Ectodermal cell (in vitro differentiated cells): ENCODE data around the gene THUMPD1.
"Not testable (repeated sequence)": the region's sequence is repeated elsewhere in the genome, so short reads cannot be mapped to it uniquely, and the experiment has no call there.

ENCODE experiments used
- H3K27ac ChIP-seq: 2 replicates; pipeline ENCODE4 v1.7.0; 2013; ENCODE audit warnings: mild to moderate bottlenecking, low read depth, low read length; ENCODE audit not compliant: insufficient read depth, poor library complexity, severe bottlenecking
- H3K27me3 ChIP-seq: 2 replicates; pipeline ENCODE4 v1.7.0; 2013; ENCODE audit warnings: mild to moderate bottlenecking, low read length; ENCODE audit not compliant: insufficient read depth, control insufficient read depth, poor library complexity, severe bottlenecking
- H3K36me3 ChIP-seq: one replicate; pipeline ENCODE4 v1.7.0; 2013; ENCODE audit warnings: low read length; ENCODE audit not compliant: control insufficient read depth, insufficient read depth
- H3K4me1 ChIP-seq: one replicate; pipeline ENCODE4 v1.7.0; 2013; ENCODE audit warnings: low read length; ENCODE audit not compliant: control insufficient read depth, insufficient read depth
- H3K4me3 ChIP-seq: 2 replicates; pipeline ENCODE4 v1.7.0; 2013; ENCODE audit warnings: low read depth, low read length, control low read depth; ENCODE audit not compliant: insufficient read depth
- H3K9me3 ChIP-seq: 2 replicates; pipeline ENCODE4 v1.7.0; 2013; ENCODE audit warnings: mild to moderate bottlenecking, low read length, moderate library complexity; ENCODE audit not compliant: control insufficient read depth
- WGBS, 2 experiments: methylation state at CpG; one replicate each; pipeline ENCODE4 v1.1.7; 2013; ENCODE audit warnings: missing lambda C conversion rate in 2 of 2; 5-methylcytosine and 5-hydroxymethylcytosine counted together

THUMPD1 gene

DNA sequence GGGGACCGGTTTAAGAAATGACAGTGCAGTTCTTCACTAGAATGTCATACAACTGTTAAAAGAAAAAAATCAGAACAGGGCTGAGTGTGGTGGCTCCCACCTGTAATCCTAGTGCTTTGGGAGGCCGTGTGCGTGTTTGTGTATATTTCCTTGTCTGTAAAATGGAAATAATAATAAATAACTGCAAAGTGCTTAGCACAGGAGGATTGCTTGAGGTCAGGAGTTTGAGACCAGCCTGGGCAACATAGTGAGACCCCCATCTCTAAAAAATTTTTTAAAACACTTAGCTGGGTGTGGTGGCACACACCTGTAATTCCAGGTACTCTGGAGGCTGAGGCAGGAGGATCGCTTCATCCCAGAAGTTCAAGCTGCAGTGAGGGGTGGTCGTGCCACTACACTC, 24.7 kb upstream of the THUMPD1 start:
- no peak overlapping the region for H3K4me3 ChIP-seq
- H3K4me1 ChIP-seq = no peaks in the 10 kb centered on the region
- 88 to 91% methylated on average over 5 of the region's 5 CpGs for WGBS, 2 experiments
- no peaks in the 10 kb centered on the region for H3K27me3 ChIP-seq
- H3K36me3 ChIP-seq = no peaks in the 10 kb centered on the region
- H3K9me3 ChIP-seq = no peaks in the 10 kb centered on the region
- H3K27ac ChIP-seq = no peak overlapping the region

DNA sequence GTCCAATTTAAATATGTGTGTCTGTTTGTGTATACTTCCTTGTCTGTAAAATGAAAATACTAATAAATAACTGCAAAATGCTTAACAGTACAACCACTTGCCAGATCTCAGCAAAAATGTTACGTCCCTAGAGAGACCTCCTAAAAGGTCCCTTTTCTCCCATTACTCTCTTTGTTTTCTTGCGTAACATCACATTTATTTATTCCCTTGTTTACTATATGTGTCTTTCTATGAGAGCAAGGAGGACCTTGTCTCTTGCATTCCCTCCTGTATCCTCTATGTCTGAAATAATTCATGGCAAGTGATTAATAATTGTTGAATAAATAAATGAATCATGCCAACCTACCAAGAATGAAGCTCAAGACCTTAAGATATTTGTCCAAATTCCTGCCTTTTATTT, 24.1 kb upstream of the THUMPD1 start:
- no peak overlapping the region for H3K4me3 ChIP-seq
- no peaks in the 10 kb centered on the region for H3K36me3 ChIP-seq
- 90 to 95% methylated on average over 2 of the region's 2 CpGs for WGBS, 2 experiments
- H3K4me1 ChIP-seq = no peaks in the 10 kb centered on the region
- H3K27ac ChIP-seq = no peak overlapping the region
- no peaks in the 10 kb centered on the region for H3K27me3 ChIP-seq
- H3K9me3 ChIP-seq = no peaks in the 10 kb centered on the region

DNA sequence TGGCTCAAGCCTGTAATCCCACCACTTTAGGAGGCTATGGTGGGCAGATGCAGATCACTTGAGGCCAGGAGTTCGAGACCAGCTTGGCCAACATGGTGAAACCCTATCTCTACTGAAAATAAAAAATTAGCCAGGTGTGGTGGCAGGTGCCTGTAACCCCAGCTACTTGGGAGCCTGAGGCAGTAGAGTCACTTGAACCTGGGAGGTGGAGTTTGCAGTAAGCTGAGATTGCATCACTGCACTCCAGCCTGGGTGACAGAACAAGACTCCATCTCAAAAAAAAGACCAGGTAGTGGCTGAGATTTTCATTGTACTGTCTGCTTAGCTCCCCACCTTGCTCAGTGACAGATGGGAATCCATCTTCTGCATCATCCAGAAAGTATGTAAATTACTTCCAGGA, 22.8 kb upstream of the THUMPD1 start:
- H3K36me3 ChIP-seq, H3K9me3 ChIP-seq, H3K27ac ChIP-seq, H3K4me3 ChIP-seq, H3K27me3 ChIP-seq, H3K4me1 ChIP-seq: not testable (repeated sequence)
- 86 to 94% methylated on average over 1 of the region's 1 CpG for WGBS, 2 experiments

DNA sequence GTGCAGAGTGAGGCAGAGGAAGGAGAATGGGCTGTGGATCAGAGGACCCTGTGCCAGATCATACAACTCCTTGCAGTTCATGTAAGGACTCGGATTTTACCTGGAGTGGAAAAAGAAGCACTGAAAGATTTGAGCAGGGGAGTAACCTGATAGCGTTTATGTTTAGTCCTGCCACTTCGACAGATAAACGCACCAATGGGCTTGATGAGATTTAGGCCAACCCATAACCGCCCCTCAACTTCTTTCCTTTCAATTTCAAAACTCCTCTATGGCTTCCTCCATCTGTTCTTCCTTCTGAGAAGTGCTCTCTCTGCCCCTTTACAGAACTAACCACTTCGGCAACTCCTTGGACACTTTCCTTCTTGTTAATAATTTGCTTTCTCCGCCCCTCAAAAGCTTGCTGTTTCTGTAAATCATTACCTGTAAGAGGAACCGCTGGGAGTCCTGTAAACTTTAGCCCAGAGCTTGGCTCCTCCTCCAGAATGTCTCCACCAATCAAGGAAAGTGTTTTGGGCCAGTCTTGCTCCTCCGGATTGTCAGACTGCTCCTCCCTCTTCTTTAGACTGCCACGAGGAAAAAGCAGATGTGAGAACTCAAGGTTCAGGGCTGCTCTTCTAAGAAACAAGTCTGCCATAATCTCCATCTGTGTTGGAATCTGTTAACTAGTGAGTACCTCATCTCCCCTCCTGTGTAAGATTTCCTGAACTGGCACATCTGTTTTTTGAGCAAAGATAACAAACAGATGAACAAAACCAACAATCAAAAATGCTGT, 22.0 kb upstream of the THUMPD1 start, which contains the start of gene ACSM3:
Gene ACSM3, plus strand, starts transcription at position 554 of the 772 bp plus-strand sequence. CDS start 6,021 bp downstream, outside the sequence.
- Histone ChIP-seq H3K9me3 (no peaks in the 10 kb centered on the region), H3K4me3 (no peak within 1 kb of the TSS), H3K4me1 (no peaks in the 10 kb centered on the region), H3K27me3 (no peaks in the 10 kb centered on the region), H3K27ac (no peak within 1 kb of the TSS), H3K36me3 (no peaks in the 10 kb centered on the region)
- 46 to 50% methylated on average over 10 of the region's 10 CpGs for WGBS, 2 experiments

DNA sequence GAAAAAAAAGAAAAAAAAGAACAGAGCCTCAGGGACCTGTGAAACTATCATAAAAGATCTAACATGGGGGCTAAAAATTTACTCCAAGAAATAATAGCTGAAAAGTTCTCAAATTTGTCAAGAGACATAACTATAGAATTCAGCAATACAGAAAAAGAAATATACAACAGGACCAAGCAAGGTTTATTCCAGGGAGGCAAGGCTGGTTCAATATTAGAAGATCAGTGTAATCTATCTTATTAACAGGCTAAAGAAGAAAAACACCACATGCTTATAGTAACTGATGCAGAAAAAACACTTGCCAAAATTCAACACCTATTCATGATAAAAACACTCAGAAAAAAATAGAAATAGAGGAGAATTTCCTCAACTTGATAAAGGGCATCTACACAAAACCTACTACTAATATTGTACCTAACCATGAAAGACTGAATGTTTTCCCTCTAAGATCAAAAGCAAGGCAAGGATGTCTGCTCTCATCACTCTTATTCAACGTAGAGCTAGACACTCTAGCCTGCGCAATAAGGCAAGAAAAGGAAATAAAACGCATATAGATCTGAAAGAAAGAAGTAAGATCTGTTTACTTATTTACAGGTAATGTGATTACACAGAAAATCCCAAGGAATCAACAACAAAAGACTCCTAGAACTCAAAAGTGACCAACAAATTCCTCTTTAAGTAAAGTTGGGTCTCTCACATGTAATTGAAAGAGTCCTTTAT, 20.9 kb upstream of the THUMPD1 start:
- Histone ChIP-seq H3K27me3 (no peaks in the 10 kb centered on the region), H3K4me3 (no peak overlapping the region), H3K36me3 (no peaks in the 10 kb centered on the region), H3K9me3 (no peaks in the 10 kb centered on the region), H3K27ac (no peak overlapping the region), H3K4me1 (no peaks in the 10 kb centered on the region)
- 100% methylated on average over 1 to 3 of the region's 3 CpGs for WGBS, 2 experiments

DNA sequence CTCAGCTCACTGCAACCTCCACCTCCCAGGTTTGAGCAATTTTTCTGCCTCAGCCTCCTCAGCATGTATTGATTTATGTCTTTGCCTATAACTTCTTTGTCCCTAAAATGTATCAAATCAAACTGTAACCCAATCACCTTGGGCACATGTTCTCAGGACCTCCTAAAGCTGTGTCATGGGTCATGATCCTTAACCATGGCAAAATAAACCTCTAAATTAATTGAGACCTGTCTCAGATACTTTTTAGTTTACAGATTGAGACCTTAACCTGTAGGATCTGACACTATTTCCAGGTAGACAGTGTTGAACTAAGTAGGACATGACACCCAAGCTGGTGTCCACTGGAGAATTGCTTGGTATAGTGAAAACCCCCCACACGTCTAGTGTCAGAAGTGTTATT, 19.6 kb upstream of the THUMPD1 start:
- WGBS, 2 experiments = 96% methylated on average over 1 of the region's 1 CpG
- Histone ChIP-seq H3K36me3 (no peaks in the 10 kb centered on the region), H3K4me3 (no peak overlapping the region), H3K4me1 (no peaks in the 10 kb centered on the region), H3K27ac (no peak overlapping the region), H3K9me3 (no peaks in the 10 kb centered on the region), H3K27me3 (no peaks in the 10 kb centered on the region)

DNA sequence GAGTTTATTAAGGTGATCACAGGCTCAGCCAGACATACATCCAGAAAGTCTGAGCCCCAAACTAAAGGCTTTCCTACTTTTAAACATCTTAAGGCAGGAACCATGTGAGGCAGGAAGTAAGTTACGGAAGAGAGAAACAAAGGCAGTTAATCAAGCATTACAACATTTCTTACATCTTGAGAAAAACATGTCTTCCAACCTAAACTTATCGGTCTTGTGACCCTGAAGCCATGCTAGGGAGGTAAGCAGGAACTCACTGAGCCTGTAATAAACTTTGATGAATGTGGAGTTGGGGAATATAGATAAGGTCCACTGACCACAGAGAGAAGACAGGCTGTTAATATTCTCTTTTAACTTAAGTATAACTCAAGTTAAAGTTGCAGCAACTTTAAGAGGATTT, 18.7 kb upstream of the THUMPD1 start:
- no peak overlapping the region for H3K27ac ChIP-seq
- no peaks in the 10 kb centered on the region for H3K9me3 ChIP-seq
- no peak overlapping the region for H3K4me3 ChIP-seq
- no peaks in the 10 kb centered on the region for H3K27me3 ChIP-seq
- no peaks in the 10 kb centered on the region for H3K4me1 ChIP-seq
- no peaks in the 10 kb centered on the region for H3K36me3 ChIP-seq
- WGBS, 2 experiments = 97 to 100% methylated on average over 2 of the region's 2 CpGs

DNA sequence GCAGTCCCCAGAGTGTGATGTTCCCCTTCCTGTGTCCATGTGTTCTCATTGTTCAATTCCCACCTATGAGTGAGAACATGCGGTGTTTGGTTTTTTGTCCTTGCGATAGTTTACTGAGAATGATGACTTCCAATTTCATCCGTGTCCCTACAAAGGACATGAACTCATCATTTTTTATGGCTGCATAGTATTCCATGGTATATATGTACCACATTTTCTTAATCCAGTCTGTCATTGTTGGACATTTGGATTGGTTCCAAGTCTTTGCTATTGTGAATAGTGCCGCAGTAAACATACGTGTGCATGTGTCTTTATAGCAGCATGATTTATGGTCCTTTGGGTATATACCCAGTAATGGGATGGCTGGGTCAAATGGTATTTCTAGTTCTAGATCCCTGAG, 14.2 kb upstream of the THUMPD1 start:
- not testable (repeated sequence) for H3K4me3 ChIP-seq, H3K9me3 ChIP-seq, H3K4me1 ChIP-seq, H3K36me3 ChIP-seq, H3K27ac ChIP-seq, H3K27me3 ChIP-seq
- WGBS, 2 experiments = 86% methylated on average over 3 of the region's 5 CpGs; no CpG with 5 or more reads in 1 of the 2 experiments

DNA sequence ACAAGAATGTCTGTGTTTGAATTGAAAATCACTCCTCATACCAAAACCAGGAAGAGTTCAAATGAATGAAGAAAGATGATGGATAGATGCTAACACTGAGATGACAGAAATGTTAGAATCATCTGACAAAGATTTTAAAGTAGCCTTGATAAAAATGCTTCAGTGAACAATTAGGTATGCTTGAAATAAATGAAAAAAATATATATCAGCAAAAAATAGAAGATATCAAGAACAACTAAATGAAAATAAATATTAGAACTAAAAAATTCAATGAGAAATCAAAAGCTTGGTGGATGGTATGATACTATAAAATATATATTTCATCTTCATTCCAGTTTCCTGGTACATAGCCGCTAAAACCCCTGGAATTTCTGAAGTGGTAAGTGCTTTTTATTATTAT, 13.6 kb upstream of the THUMPD1 start:
- Histone ChIP-seq H3K27ac (no peak overlapping the region), H3K36me3 (no peaks in the 10 kb centered on the region), H3K9me3 (no peaks in the 10 kb centered on the region), H3K4me3 (no peak overlapping the region), H3K4me1 (no peaks in the 10 kb centered on the region), H3K27me3 (no peaks in the 10 kb centered on the region)
- WGBS, 2 experiments = no CpG with 5 or more reads among the region's 1 CpG

DNA sequence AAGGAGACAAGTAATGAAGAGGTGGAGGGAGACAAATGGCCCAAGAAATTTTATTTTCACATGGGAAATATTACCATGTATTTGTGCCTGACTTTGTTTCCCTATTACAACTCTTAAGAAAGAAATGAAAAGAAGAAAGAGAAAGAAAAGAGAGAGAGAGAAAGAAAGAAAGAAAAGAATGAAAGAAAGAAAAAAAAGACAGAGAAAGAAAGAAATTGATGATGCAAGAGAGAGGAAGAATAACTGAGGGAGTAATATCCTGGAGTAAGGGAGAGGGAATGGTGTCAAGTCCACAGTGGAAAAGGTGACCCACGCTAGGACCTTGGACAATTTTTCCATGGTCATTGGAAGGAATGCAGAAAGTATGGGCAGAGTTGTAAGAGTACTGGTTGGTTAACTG, 12.1 kb upstream of the THUMPD1 start:
- Histone ChIP-seq H3K4me3 (no peak overlapping the region), H3K36me3 (no peaks in the 10 kb centered on the region), H3K27me3 (no peaks in the 10 kb centered on the region), H3K4me1 (no peaks in the 10 kb centered on the region), H3K27ac (no peak overlapping the region), H3K9me3 (no peaks in the 10 kb centered on the region)
- 78 to 83% methylated on average over 1 of the region's 1 CpG for WGBS, 2 experiments
